Measurements from ENCODE around the gene ABCA1. TPM values are rescaled to one million over a fixed set of nuclear protein-coding genes. Genes with fewer than 3 reads are reported as not detected.
"Not testable (repeated sequence)": the region's sequence is repeated elsewhere in the genome, so short reads cannot be mapped to it uniquely, and the experiment has no call there.

The ABCA1 gene
- polyA plus RNA-seq, 6 donors from 2014 or later = 3.0 to 8.4 (median 7.1) TPM

GRCh38 chr9:104868303-104868686 is 59.7 kb downstream of the ABCA1 start:
- peaks cover 38 to 54% (median 44%) of the 10 kb centered on the region in 3 donors for H3K4me1 Mint-ChIP-seq
- H3K27me3 Mint-ChIP-seq = no peaks in the 10 kb centered on the region
- ATAC-seq (ENCODE audit: low read depth in 2 of 2) = no peak
- no peak for DNase-seq
- peaks cover 0 to 1% (median 0%) of the 10 kb centered on the region in 7 donors for H3K9me3 Mint-ChIP-seq
- H3K36me3 Mint-ChIP-seq = peaks cover 13 to 15% of the 10 kb centered on the region in 2 donors
- peak overlapping the region; percentile 19 to 89 (median 80) for H3K4me3 Mint-ChIP-seq
- H3K27ac Mint-ChIP-seq = peak overlapping the region in 5 of 6 donors; percentile 95 to 99 (median 97)

GRCh38 chr9:104866191-104866590 is 61.8 kb downstream of the ABCA1 start:
- peaks cover 0 to 1% (median 0%) of the 10 kb centered on the region in 7 donors for H3K9me3 Mint-ChIP-seq
- no peak for DNase-seq
- no peaks in the 10 kb centered on the region for H3K27me3 Mint-ChIP-seq
- no peak for ATAC-seq (ENCODE audit: low read depth in 2 of 2)
- peaks cover 37 to 56% (median 53%) of the 10 kb centered on the region in 3 donors for H3K4me1 Mint-ChIP-seq
- peak overlapping the region in 1 of 6 donors; percentile 67 for H3K27ac Mint-ChIP-seq
- peak overlapping the region in 1 of 8 donors; percentile 25 for H3K4me3 Mint-ChIP-seq
- H3K36me3 Mint-ChIP-seq = peaks cover 8 to 9% of the 10 kb centered on the region in 2 donors

- peaks cover 7 to 9% of the 10 kb centered on the region in 2 donors for H3K36me3 Mint-ChIP-seq
- DNase-seq = no peak
- H3K9me3 Mint-ChIP-seq = peaks cover 0 to 1% (median 0%) of the 10 kb centered on the region in 7 donors
- H3K27ac Mint-ChIP-seq = peak overlapping the region in 1 of 6 donors; percentile 7
- ATAC-seq (ENCODE audit: low read depth in 2 of 2) = no peak
- H3K4me1 Mint-ChIP-seq = peaks cover 43 to 65% (median 59%) of the 10 kb centered on the region in 3 donors
- H3K27me3 Mint-ChIP-seq = no peaks in the 10 kb centered on the region
- no peak overlapping the region for H3K4me3 Mint-ChIP-seq
Observed at GRCh38 chr9:104864675-104865104, 63.3 kb downstream of the ABCA1 start.

- H3K36me3 Mint-ChIP-seq = peaks cover 7 to 9% of the 10 kb centered on the region in 2 donors
- no peaks in the 10 kb centered on the region for H3K27me3 Mint-ChIP-seq
- DNase-seq (peak; percentile 45), ATAC-seq (ENCODE audit: low read depth in 2 of 2) (peak; percentile 65 to 69)
- peak overlapping the region in 3 of 8 donors; percentile 16 to 50 (median 29) for H3K4me3 Mint-ChIP-seq
- peaks cover 29 to 57% (median 53%) of the 10 kb centered on the region in 3 donors for H3K4me1 Mint-ChIP-seq
- peaks cover 0 to 1% (median 0%) of the 10 kb centered on the region in 7 donors for H3K9me3 Mint-ChIP-seq
- peak overlapping the region in 3 of 6 donors; percentile 20 to 34 (median 23) for H3K27ac Mint-ChIP-seq
Observed at GRCh38 chr9:104863180-104863883, 64.6 kb downstream of the ABCA1 start.

- no peak for DNase-seq
- H3K27ac Mint-ChIP-seq = peak overlapping the region in 1 of 6 donors; percentile 60
- no peak for ATAC-seq (ENCODE audit: low read depth in 2 of 2)
- H3K4me1 Mint-ChIP-seq = peaks cover 19 to 46% (median 39%) of the 10 kb centered on the region in 3 donors
- H3K9me3 Mint-ChIP-seq = no peaks in the 10 kb centered on the region
- no peaks in the 10 kb centered on the region for H3K27me3 Mint-ChIP-seq
- H3K4me3 Mint-ChIP-seq = no peak overlapping the region
- peaks cover 4 to 7% of the 10 kb centered on the region in 2 donors for H3K36me3 Mint-ChIP-seq
Observed at GRCh38 chr9:104861397-104861796, 66.6 kb downstream of the ABCA1 start.

- Mint-ChIP-seq H3K27ac (peak overlapping the region in 5 of 6 donors; percentile 12 to 91 (median 73)), H3K9me3 (no peaks in the 10 kb centered on the region), H3K36me3 (peaks cover 10 to 12% of the 10 kb centered on the region in 2 donors), H3K27me3 (no peaks in the 10 kb centered on the region), H3K4me1 (peaks cover 19 to 41% (median 39%) of the 10 kb centered on the region in 3 donors), H3K4me3 (peak overlapping the region in 4 of 8 donors; percentile 21 to 77 (median 58))
- ATAC-seq (ENCODE audit: low read depth in 2 of 2) = peak; percentile 89 to 91
- peak; percentile 65 for DNase-seq
Observed at GRCh38 chr9:104860263-104860662, 67.7 kb downstream of the ABCA1 start.

GRCh38 chr9:104858846-104859245 is 69.1 kb downstream of the ABCA1 start:
- H3K27me3 Mint-ChIP-seq = no peaks in the 10 kb centered on the region
- no peaks in the 10 kb centered on the region for H3K9me3 Mint-ChIP-seq
- DNase-seq (no peak), ATAC-seq (ENCODE audit: low read depth in 2 of 2) (no peak)
- no peak overlapping the region for H3K27ac Mint-ChIP-seq
- no peak overlapping the region for H3K4me3 Mint-ChIP-seq
- peaks cover 17 to 39% (median 38%) of the 10 kb centered on the region in 3 donors for H3K4me1 Mint-ChIP-seq
- H3K36me3 Mint-ChIP-seq = peaks cover 12 to 20% of the 10 kb centered on the region in 2 donors

GRCh38 chr9:104858271-104858670 is 69.7 kb downstream of the ABCA1 start:
- Mint-ChIP-seq H3K9me3 (no peaks in the 10 kb centered on the region), H3K4me3 (no peak overlapping the region), H3K27ac (peak overlapping the region in 1 of 6 donors; percentile 49), H3K4me1 (peaks cover 12 to 33% (median 32%) of the 10 kb centered on the region in 3 donors), H3K36me3 (peaks cover 12 to 20% of the 10 kb centered on the region in 2 donors), H3K27me3 (no peaks in the 10 kb centered on the region)
- ATAC-seq (ENCODE audit: low read depth in 2 of 2) (no peak), DNase-seq (no peak)

GRCh38 chr9:104856413-104856941 is 71.5 kb downstream of the ABCA1 start:
- Mint-ChIP-seq H3K27ac (peak overlapping the region in 1 of 6 donors; percentile 36), H3K9me3 (no peaks in the 10 kb centered on the region), H3K4me1 (peaks cover 9 to 24% (median 21%) of the 10 kb centered on the region in 3 donors), H3K27me3 (no peaks in the 10 kb centered on the region), H3K36me3 (peaks cover 12 to 24% of the 10 kb centered on the region in 2 donors), H3K4me3 (no peak overlapping the region)
- no peak for ATAC-seq (ENCODE audit: low read depth in 2 of 2)
- DNase-seq = no peak

- H3K4me3 Mint-ChIP-seq = no peak overlapping the region
- no peaks in the 10 kb centered on the region for H3K9me3 Mint-ChIP-seq
- DNase-seq (no peak), ATAC-seq (ENCODE audit: low read depth in 2 of 2) (no peak)
- H3K36me3 Mint-ChIP-seq = peaks cover 12 to 24% of the 10 kb centered on the region in 2 donors
- H3K27ac Mint-ChIP-seq = peak overlapping the region in 1 of 6 donors; percentile 58
- H3K27me3 Mint-ChIP-seq = no peaks in the 10 kb centered on the region
- H3K4me1 Mint-ChIP-seq = peaks cover 9 to 19% (median 17%) of the 10 kb centered on the region in 3 donors
Observed at GRCh38 chr9:104855807-104856206, 72.1 kb downstream of the ABCA1 start.

- H3K36me3 Mint-ChIP-seq = peaks cover 12 to 24% of the 10 kb centered on the region in 2 donors
- H3K4me3 Mint-ChIP-seq; H3K9me3 Mint-ChIP-seq; DNase-seq; ATAC-seq (ENCODE audit: low read depth in 2 of 2); H3K27me3 Mint-ChIP-seq: not testable (repeated sequence)
- peak overlapping the region in 1 of 6 donors; percentile 58 for H3K27ac Mint-ChIP-seq
- peaks cover 6 to 15% (median 11%) of the 10 kb centered on the region in 3 donors for H3K4me1 Mint-ChIP-seq
Observed at GRCh38 chr9:104855258-104855657, 72.7 kb downstream of the ABCA1 start.

GRCh38 chr9:104854613-104855012 is 73.3 kb downstream of the ABCA1 start:
- H3K27me3 Mint-ChIP-seq = no peaks in the 10 kb centered on the region
- H3K36me3 Mint-ChIP-seq = peaks cover 12 to 24% of the 10 kb centered on the region in 2 donors
- H3K27ac Mint-ChIP-seq = no peak overlapping the region
- no peak overlapping the region for H3K4me3 Mint-ChIP-seq
- ATAC-seq (ENCODE audit: low read depth in 2 of 2) = no peak
- no peak for DNase-seq
- H3K9me3 Mint-ChIP-seq = no peaks in the 10 kb centered on the region
- peaks cover 5 to 8% (median 5%) of the 10 kb centered on the region in 3 donors for H3K4me1 Mint-ChIP-seq

GRCh38 chr9:104853683-104854082 is 74.3 kb downstream of the ABCA1 start:
- H3K27ac Mint-ChIP-seq = peak overlapping the region in 1 of 6 donors; percentile 31
- H3K36me3 Mint-ChIP-seq = peaks cover 12 to 24% of the 10 kb centered on the region in 2 donors
- DNase-seq (no peak), ATAC-seq (ENCODE audit: low read depth in 2 of 2) (no peak)
- no peaks in the 10 kb centered on the region for H3K9me3 Mint-ChIP-seq
- no peaks in the 10 kb centered on the region for H3K27me3 Mint-ChIP-seq
- peaks cover 0 to 5% (median 2%) of the 10 kb centered on the region in 3 donors for H3K4me1 Mint-ChIP-seq
- no peak overlapping the region for H3K4me3 Mint-ChIP-seq

Measured in naive B cell (primary cell).